Gastrocnemius medialis (tissue), 4 donors: Measurements from ENCODE around the gene PUS3.

ENCODE experiments used
- CTCF ChIP-seq, 5 experiments: fragments of 450-650 bp in 3 of 5; fragments of 200-600 bp in 2 of 5; sonication (generic) in 2 of 5; IDR thresholded peaks in 4 of 5; conservative IDR thresholded peaks in 1 of 5; 1 replicate in 4 of 5; 2 replicates in 1 of 5; pipeline ENCODE4 v1.5.1; 2016 to 2019; ENCODE audit warnings: antibody characterized with exemption in 5 of 5, mild to moderate bottlenecking in 3 of 5, moderate library complexity in 3 of 5
- POLR2A ChIP-seq, 2 donors: fragments of 450-650 bp; IDR thresholded peaks; one replicate each; pipeline ENCODE4 v1.6.1; 2017; ENCODE audit warnings: antibody characterized with exemption in 2 of 2, mild to moderate bottlenecking in 2 of 2, moderate library complexity in 2 of 2

GRCh38 chr11:125945011-125945796 is 42.2 kb upstream of the PUS3 start:
- no peak for TF ChIP-seq CTCF (IDR thresholded peaks at IDR 0.05 in 4 of 5, conservative IDR thresholded peaks at IDR 0.05 in 1 of 5)
- TF ChIP-seq POLR2A (IDR thresholded peaks at IDR 0.05) = no peak
